Panc1 (cell line): ENCODE measurements around the gene DIAPH2. TPM values are rescaled to one million over a fixed set of nuclear protein-coding genes. Genes with fewer than 3 reads are reported as not detected.

ENCODE experiments used
- ATAC-seq: fragments of 200-7000 bp; cut with Tn5 transposase; 2 replicates; pipeline ENCODE4 v1.9.1; 2020; ENCODE audit warnings: mild to moderate bottlenecking, moderate library complexity
- BruUV-seq: library from RNA; stranded (reverse); fragments of 400-500 nt; replicated peaks from 2 replicates; lab custom pipeline; 2021; lab: Mats Ljungman, UMichigan
- CTCF ChIA-PET: fragments of 300-600 bp; sonication (Branson Sonifier 250); formaldehyde crosslinking; loops from one replicate; lab custom pipeline; 2022; ENCODE audit warnings: antibody characterized with exemption; lab: Charles Lee
- POLR2A ChIA-PET: fragments of 300-600 bp; sonication (Branson Sonifier 250); formaldehyde crosslinking; loops from one replicate; lab custom pipeline; 2022; ENCODE audit warnings: antibody characterized with exemption; lab: Charles Lee
- DNase-seq: peaks from one replicate; pipeline ENCODE4 v3.0.0-alpha.2; 2010; ENCODE audit warnings: low read depth, low spot score
- H3K27ac ChIP-seq: 2 replicates; pipeline ENCODE4 v1.5.1; 2011; ENCODE audit warnings: mild to moderate bottlenecking, low read length, inconsistent platforms
- H3K27me3 ChIP-seq: fragments of 200-500 bp; sonication (Bioruptor generic); 2 replicates; pipeline ENCODE4 v1.6.0; 2014; ENCODE audit warnings: low read length, inconsistent platforms; ENCODE audit not compliant: control insufficient read depth, insufficient read depth
- H3K36me3 ChIP-seq: fragments of 200-500 bp; sonication (Bioruptor generic); 2 replicates; pipeline ENCODE4 v1.5.1; 2014; ENCODE audit warnings: inconsistent platforms, mild to moderate bottlenecking, low read length, moderate library complexity; ENCODE audit not compliant: control insufficient read depth, insufficient read depth
- H3K4me1 ChIP-seq: 2 replicates; pipeline ENCODE4 v1.5.1; 2011; ENCODE audit warnings: inconsistent platforms, mild to moderate bottlenecking, low read length, moderate library complexity; ENCODE audit not compliant: control insufficient read depth, insufficient read depth
- H3K4me3 ChIP-seq, 2 experiments: 2 replicates each; pipeline ENCODE4 v1.5.1; 2011 to 2012; ENCODE audit warnings: low read depth in 2 of 2, low read length in 2 of 2, mild to moderate bottlenecking in 2 of 2, inconsistent platforms in 1 of 2, moderate library complexity in 1 of 2
- H3K9me3 ChIP-seq: fragments of 200-500 bp; sonication (Bioruptor generic); 2 replicates; pipeline ENCODE4 v1.5.1; 2014; ENCODE audit warnings: low read depth, mild to moderate bottlenecking, inconsistent platforms, low read length, moderate library complexity; ENCODE audit not compliant: control insufficient read depth, insufficient read depth
- CTCF ChIP-seq: fragments of 450-650 bp; IDR thresholded peaks from 2 replicates; pipeline ENCODE4 v1.5.1; 2017; ENCODE audit warnings: mild to moderate bottlenecking
- POLR2AphosphoS5 ChIP-seq: IDR thresholded peaks from 2 replicates; pipeline ENCODE4 v1.6.1; 2012; ENCODE audit warnings: mild to moderate bottlenecking, low read depth, low read length, moderate library complexity
- REST ChIP-seq, 2 experiments: IDR thresholded peaks; 2 replicates each; pipeline ENCODE4 v1.6.1; 2011 to 2012; ENCODE audit warnings: low read depth in 2 of 2, control low read depth in 1 of 2, low read length in 1 of 2, mild to moderate bottlenecking in 1 of 2, moderate library complexity in 1 of 2; ENCODE audit not compliant: insufficient read depth in 1 of 2
- SIN3A ChIP-seq: IDR thresholded peaks from 2 replicates; pipeline ENCODE4 v1.6.1; 2012; ENCODE audit warnings: low read depth, mild to moderate bottlenecking, low read length, moderate library complexity, borderline replicate concordance; ENCODE audit not compliant: insufficient read depth
- TCF7L2 ChIP-seq: IDR thresholded peaks from 2 replicates; pipeline ENCODE4 v1.6.1; 2011; ENCODE audit warnings: mild to moderate bottlenecking, low read depth, low read length, inconsistent platforms
- in situ Hi-C: cut with HindIII; loops from 2 replicates; pipeline ENCODE4 v1.10.0; 2016; ENCODE audit warnings: low sequenced_read_pairs, low pct_unique_long_range_greater_than_20kb
- intact Hi-C: fragments of 100-400 bp; cut with micrococcal nuclease; formaldehyde crosslinking; loops from one replicate; pipeline ENCODE4 v1.10.0; 2022; ENCODE audit not compliant: unreplicated experiment
- total RNA-seq: library from RNA; stranded (reverse); gene quantifications from one replicate; pipeline ENCODE4 v1.2.1, GENCODE V29; 2021; ENCODE audit not compliant: unreplicated experiment

The DIAPH2 gene
- total RNA-seq, 1 experiment from 2014 or later = 17.0 TPM

GRCh38 chrX:97524340-97524739 lies 839.7 kb downstream of the DIAPH2 start:
- CTCF ChIA-PET = no interaction called here

GRCh38 chrX:97524997-97525396 lies 840.4 kb downstream of the DIAPH2 start:
- DNase-seq (no peak), ATAC-seq (no peak)
- H3K27ac ChIP-seq = no peak overlapping the region
- H3K27me3 ChIP-seq = no peaks in the 10 kb centered on the region
- no peak for TF ChIP-seq POLR2AphosphoS5
- no peak for TF ChIP-seq CTCF
- TF ChIP-seq SIN3A = no peak
- TF ChIP-seq TCF7L2 = no peak
- no peak for TF ChIP-seq REST (IDR thresholded peaks at IDR 0.05; ENCODE audit: insufficient read depth in 1 of 2, low read depth in 2 of 2, low read length in 1 of 2)
- no peaks in the 10 kb centered on the region for H3K4me1 ChIP-seq
- no peak overlapping the region for H3K4me3 ChIP-seq
- CTCF ChIA-PET = no interaction called here
- no TSS peak for BruUV-seq
- H3K9me3 ChIP-seq = no peaks in the 10 kb centered on the region
- intact Hi-C loops = no loop called here
- POLR2A ChIA-PET = no interaction called here
- in situ Hi-C loops = no loop called here
- no peaks in the 10 kb centered on the region for H3K36me3 ChIP-seq

More at GRCh38 chrX:97524340-97524739, 839.7 kb downstream of the DIAPH2 start:
- POLR2A ChIA-PET = no interaction called here
- Histone ChIP-seq H3K4me1 (no peaks in the 10 kb centered on the region), H3K9me3 (no peaks in the 10 kb centered on the region), H3K4me3 (no peak overlapping the region), H3K27ac (no peak overlapping the region), H3K36me3 (no peaks in the 10 kb centered on the region), H3K27me3 (no peaks in the 10 kb centered on the region)
- DNase-seq (no peak), ATAC-seq (no peak)
- no peak for TF ChIP-seq POLR2AphosphoS5
- TF ChIP-seq REST (IDR thresholded peaks at IDR 0.05; ENCODE audit: insufficient read depth in 1 of 2, low read depth in 2 of 2, low read length in 1 of 2) = no peak
- TF ChIP-seq TCF7L2 = no peak
- no peak for TF ChIP-seq CTCF
- TF ChIP-seq SIN3A = no peak
- intact Hi-C loops (no loop called here), in situ Hi-C loops (no loop called here)
- no TSS peak for BruUV-seq
